Measurements from ENCODE around the gene FNDC1. TPM values are rescaled to one million over a fixed set of nuclear protein-coding genes. Genes with fewer than 3 reads are reported as not detected.

The FNDC1 gene
- total and polyA plus RNA-seq, 9 donors: 0.08 to 7.3 (median 1.1) TPM

GRCh38 chr6:159149641-159150040, 19.6 kb upstream of the FNDC1 start:
- no peak overlapping the region for H3K4me3 ChIP-seq
- H3K36me3 ChIP-seq: no peaks in the 10 kb centered on the region
- WGBS, 3 donors: 83 to 90% (median 83%) methylated on average over 8 of the region's 8 CpGs
- intact Hi-C loops (cut with DNase I): no loop called here
- H3K4me1 ChIP-seq (ENCODE audit: insufficient read depth): no peaks in the 10 kb centered on the region
- no peaks in the 10 kb centered on the region for H3K9me3 ChIP-seq
- TF ChIP-seq POLR2A (IDR thresholded peaks at IDR 0.05): no peak
- TF ChIP-seq, protein P1, sequence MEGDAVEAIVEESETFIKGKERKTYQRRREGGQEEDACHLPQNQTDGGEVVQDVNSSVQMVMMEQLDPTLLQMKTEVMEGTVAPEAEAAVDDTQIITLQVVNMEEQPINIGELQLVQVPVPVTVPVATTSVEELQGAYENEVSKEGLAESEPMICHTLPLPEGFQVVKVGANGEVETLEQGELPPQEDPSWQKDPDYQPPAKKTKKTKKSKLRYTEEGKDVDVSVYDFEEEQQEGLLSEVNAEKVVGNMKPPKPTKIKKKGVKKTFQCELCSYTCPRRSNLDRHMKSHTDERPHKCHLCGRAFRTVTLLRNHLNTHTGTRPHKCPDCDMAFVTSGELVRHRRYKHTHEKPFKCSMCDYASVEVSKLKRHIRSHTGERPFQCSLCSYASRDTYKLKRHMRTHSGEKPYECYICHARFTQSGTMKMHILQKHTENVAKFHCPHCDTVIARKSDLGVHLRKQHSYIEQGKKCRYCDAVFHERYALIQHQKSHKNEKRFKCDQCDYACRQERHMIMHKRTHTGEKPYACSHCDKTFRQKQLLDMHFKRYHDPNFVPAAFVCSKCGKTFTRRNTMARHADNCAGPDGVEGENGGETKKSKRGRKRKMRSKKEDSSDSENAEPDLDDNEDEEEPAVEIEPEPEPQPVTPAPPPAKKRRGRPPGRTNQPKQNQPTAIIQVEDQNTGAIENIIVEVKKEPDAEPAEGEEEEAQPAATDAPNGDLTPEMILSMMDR (IDR thresholded peaks at IDR 0.05): no peak
- H3K27me3 ChIP-seq: no peaks in the 10 kb centered on the region
- no peak overlapping the region for H3K27ac ChIP-seq
- no peak for DNase-seq

DNA sequence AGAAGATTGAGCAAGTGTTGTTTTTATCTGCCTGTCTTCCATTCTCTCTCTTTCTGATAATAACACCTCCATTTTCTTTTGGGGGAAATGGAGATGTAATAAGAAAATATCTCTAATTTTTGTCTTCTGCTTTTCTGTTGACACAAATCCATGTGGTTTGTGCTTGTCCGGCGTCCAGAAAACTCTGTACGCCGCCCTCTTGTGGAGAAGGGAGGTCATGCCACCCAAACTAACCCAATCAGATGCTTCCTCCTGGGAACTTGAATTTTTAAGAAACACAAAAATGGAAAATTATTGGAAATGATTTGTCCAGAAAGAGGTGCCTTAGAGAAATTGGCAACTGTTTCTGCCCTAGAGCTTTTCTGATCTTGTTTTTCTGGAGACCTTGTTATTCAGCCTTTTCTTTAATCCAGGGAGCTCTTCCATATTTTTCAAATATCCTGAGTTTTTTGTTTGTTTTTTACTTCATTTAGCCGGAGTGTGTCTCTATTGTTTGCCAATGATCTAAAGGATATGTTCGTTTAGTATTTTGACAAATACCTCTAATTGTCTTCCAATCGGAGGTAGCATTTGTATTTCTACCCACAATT, 17.8 kb upstream of the FNDC1 start:
- Histone ChIP-seq H3K9me3 (no peaks in the 10 kb centered on the region), H3K4me1 (ENCODE audit: insufficient read depth) (no peaks in the 10 kb centered on the region), H3K27me3 (no peaks in the 10 kb centered on the region), H3K36me3 (no peaks in the 10 kb centered on the region), H3K4me3 (no peak overlapping the region), H3K27ac (no peak overlapping the region)
- intact Hi-C loops (cut with DNase I): no loop called here
- peak in 3 of 5 donors; percentile 34 to 60 (median 46) for DNase-seq
- TF ChIP-seq POLR2A (IDR thresholded peaks at IDR 0.05): no peak
- TF ChIP-seq, protein P1 (IDR thresholded peaks at IDR 0.05): peak in 1 of 3 donors; percentile 11
- 17 to 24% (median 20%) methylated on average over 7 of the region's 7 CpGs for WGBS, 3 donors

DNA sequence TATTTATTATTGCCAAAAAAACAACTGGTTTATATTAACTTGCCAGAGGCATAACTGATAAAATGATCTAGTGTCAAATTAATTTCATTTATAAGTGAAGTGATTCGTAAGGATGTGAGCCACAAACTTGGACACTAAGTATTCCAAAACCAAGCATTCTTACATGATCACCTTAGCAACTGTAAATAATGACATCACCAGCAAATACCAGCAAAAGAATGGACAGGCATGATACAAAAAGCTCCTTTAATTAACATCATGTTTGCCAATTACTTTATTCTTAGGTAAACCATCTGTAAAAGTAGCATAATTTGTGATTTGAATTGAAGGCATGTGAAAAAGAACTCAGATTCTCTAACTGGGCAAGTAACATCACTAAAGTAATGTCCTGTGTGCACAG, 17.2 kb upstream of the FNDC1 start:
- Histone ChIP-seq H3K36me3 (no peaks in the 10 kb centered on the region), H3K9me3 (peaks cover 0 to 4% of the 10 kb centered on the region in 2 donors), H3K4me1 (ENCODE audit: insufficient read depth) (no peaks in the 10 kb centered on the region), H3K27me3 (no peaks in the 10 kb centered on the region), H3K4me3 (no peak overlapping the region), H3K27ac (no peak overlapping the region)
- 26 to 37% (median 26%) methylated on average over 1 of the region's 1 CpG for WGBS, 3 donors
- TF ChIP-seq, protein P1 (IDR thresholded peaks at IDR 0.05): no peak
- TF ChIP-seq POLR2A (IDR thresholded peaks at IDR 0.05) (no peak), EP300 (IDR thresholded peaks at IDR 0.05) (no peak)
- intact Hi-C loops (cut with DNase I): no loop called here
- no peak for DNase-seq

GRCh38 chr6:159152782-159153181, 16.4 kb upstream of the FNDC1 start:
- WGBS, 3 donors: 52 to 68% (median 60%) methylated on average over 2 of the region's 2 CpGs
- no peak overlapping the region for H3K27ac ChIP-seq
- no peaks in the 10 kb centered on the region for H3K27me3 ChIP-seq
- H3K4me1 ChIP-seq (ENCODE audit: insufficient read depth): no peaks in the 10 kb centered on the region
- H3K4me3 ChIP-seq: no peak overlapping the region
- no peaks in the 10 kb centered on the region for H3K36me3 ChIP-seq
- DNase-seq: no peak
- intact Hi-C loops (cut with DNase I): no loop called here
- H3K9me3 ChIP-seq: peaks cover 0 to 4% of the 10 kb centered on the region in 2 donors
- TF ChIP-seq, protein P1 (IDR thresholded peaks at IDR 0.05): no peak
- TF ChIP-seq POLR2A (IDR thresholded peaks at IDR 0.05): no peak
- no peak for TF ChIP-seq EP300 (IDR thresholded peaks at IDR 0.05)

All from ovary (tissue), 9 donors.